B cell (primary cell): ENCODE data around the gene COTL1.
"Not testable (repeated sequence)": the region's sequence is repeated elsewhere in the genome, so short reads cannot be mapped to it uniquely, and the experiment has no call there.

Experiments
- CTCF ChIP-seq: fragments of 200-600 bp; IDR thresholded peaks from one replicate; pipeline ENCODE4 v1.8.0; 2022; ENCODE audit warnings: antibody characterized with exemption, mild to moderate bottlenecking
- EZH2 ChIP-seq: IDR thresholded peaks from 2 replicates; pipeline ENCODE4 v1.6.1; 2012; ENCODE audit warnings: borderline replicate concordance, low read depth, mild to moderate bottlenecking, moderate library complexity, low read length; ENCODE audit not compliant: insufficient read depth, poor library complexity, severe bottlenecking

- not testable (repeated sequence) for TF ChIP-seq CTCF, EZH2
Observed at GRCh38 chr16:84518220-84518619, 99.7 kb downstream of the COTL1 start.
